H1 (cell line): Measurements from ENCODE around the gene CAPS. TPM values are rescaled to one million over a fixed set of nuclear protein-coding genes. Genes with fewer than 3 reads are reported as not detected.

Source experiments
- ATF2 ChIP-seq: IDR thresholded peaks from 2 replicates; pipeline ENCODE4 v1.6.1; 2012; ENCODE audit warnings: low read length, inconsistent platforms
- BACH1 ChIP-seq: IDR thresholded peaks from 2 replicates; pipeline ENCODE4 v1.6.1; 2012; ENCODE audit warnings: low read length, improper control_type of control experiment
- CHD7 ChIP-seq: fragments of 300-600 bp; sonication (generic); IDR thresholded peaks from 2 replicates; pipeline ENCODE4 v1.7.1; 2012; ENCODE audit warnings: low read length, moderate library complexity, mild to moderate bottlenecking, inconsistent platforms; ENCODE audit not compliant: insufficient replicate concordance
- KDM1A ChIP-seq: fragments of 200-600, 300-600 bp; sonication (generic); IDR thresholded peaks from 2 replicates; pipeline ENCODE4 v1.7.1; 2016; ENCODE audit warnings: mild to moderate bottlenecking, low read length, borderline replicate concordance
- MAFK ChIP-seq: IDR thresholded peaks from 2 replicates; pipeline ENCODE4 v1.6.1; 2012; ENCODE audit warnings: low read depth, mild to moderate bottlenecking, improper control_type of control experiment, low read length
- PHF8 ChIP-seq: fragments of 200-600 bp; sonication (generic); conservative IDR thresholded peaks from 2 replicates; pipeline ENCODE4 v1.7.1; 2012; ENCODE audit warnings: low read depth, mild to moderate bottlenecking, inconsistent platforms, low read length, moderate library complexity
- SP4 ChIP-seq: IDR thresholded peaks from 2 replicates; pipeline ENCODE4 v1.6.1; 2012; ENCODE audit warnings: low read length, inconsistent platforms
- ZNF274 ChIP-seq: IDR thresholded peaks from 2 replicates; pipeline ENCODE4 v1.7.0; 2012; ENCODE audit warnings: low read length, borderline replicate concordance; ENCODE audit errors: extremely low read depth
- polyA plus RNA-seq, 7 experiments: library from polyadenylated mRNA; depleted of rRNA in 3 of 7; stranded (reverse) in 5 of 7; unstranded in 2 of 7; fragments of >200 nt in 5 of 7; fragments of 200-250 nt in 2 of 7; gene quantifications; 1 replicate in 5 of 7; 2 replicates in 1 of 7; 4 replicates in 1 of 7; pipeline versions ENCODE4 v1.2.1 to v1.2.3, GENCODE V29; 2011 to 2013; ENCODE audit warnings: missing spikeins in 2 of 7, mixed read lengths in 2 of 7
- total RNA-seq: library from RNA; stranded (reverse); fragmentation: NEBNext Ultra II Directional; extraction: Animal tissue kit (Norgen Biotek cat#: 25700); gene quantifications from 2 replicates; pipeline ENCODE4 v1.2.1, GENCODE V29; 2021

Gene CAPS
- total and polyA plus RNA-seq, 2 of the 8 experiments (the other 6 are each of a cell fraction or from before 2014, with no cell fraction given), result 2.1 to 2.4 TPM

- no peak for TF ChIP-seq ATF2
- TF ChIP-seq KDM1A, result no peak
- TF ChIP-seq CHD7, result no peak
- TF ChIP-seq BACH1, result no peak
- no peak for TF ChIP-seq ZNF274
- no peak for TF ChIP-seq SP4
- TF ChIP-seq PHF8, result no peak
- no peak for TF ChIP-seq MAFK
These were observed 46.2 kb downstream of the CAPS start (continued) for GRCh38 chr19:5960005-5961001.
